Cerebellar nuclear complex (tissue), 1 donor: ENCODE data around the gene SORCS2.

Experiments used
- DNase-seq, 2 experiments: peaks; one replicate each; lab custom pipeline; 2025; lab: John Stamatoyannopoulos, UW

The SORCS2 gene

DNA sequence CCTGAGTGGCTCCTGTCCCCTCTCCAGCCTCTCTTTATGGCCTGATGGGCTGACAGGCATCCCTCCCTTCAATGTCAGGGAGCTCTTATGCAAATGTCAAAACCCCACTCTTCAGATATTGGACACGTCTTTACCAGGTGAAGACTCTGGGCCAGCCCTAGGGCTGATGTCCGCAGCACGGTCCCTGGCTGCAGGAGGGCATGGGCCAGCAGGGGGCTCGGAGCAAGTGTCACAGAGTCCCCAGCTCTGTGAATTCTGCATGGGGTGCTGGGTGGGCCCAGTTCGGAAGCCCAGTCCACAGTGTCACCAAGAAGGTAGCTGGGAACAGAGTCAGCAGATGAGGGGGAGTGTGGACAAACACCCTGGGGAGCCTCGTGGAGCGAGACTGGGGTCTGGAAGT lies 282.0 kb downstream of the SORCS2 start:
- DNase-seq: no peak

- no peak for DNase-seq
These were observed 282.9 kb downstream of the SORCS2 start for GRCh38 chr4:7475207-7475606.

GRCh38 chr4:7476820-7477219 lies 284.5 kb downstream of the SORCS2 start:
- no peak for DNase-seq

- no peak for DNase-seq
These were observed 285.4 kb downstream of the SORCS2 start for GRCh38 chr4:7477695-7478094.

GRCh38 chr4:7478665-7479064 lies 286.3 kb downstream of the SORCS2 start:
- DNase-seq: no peak

DNA sequence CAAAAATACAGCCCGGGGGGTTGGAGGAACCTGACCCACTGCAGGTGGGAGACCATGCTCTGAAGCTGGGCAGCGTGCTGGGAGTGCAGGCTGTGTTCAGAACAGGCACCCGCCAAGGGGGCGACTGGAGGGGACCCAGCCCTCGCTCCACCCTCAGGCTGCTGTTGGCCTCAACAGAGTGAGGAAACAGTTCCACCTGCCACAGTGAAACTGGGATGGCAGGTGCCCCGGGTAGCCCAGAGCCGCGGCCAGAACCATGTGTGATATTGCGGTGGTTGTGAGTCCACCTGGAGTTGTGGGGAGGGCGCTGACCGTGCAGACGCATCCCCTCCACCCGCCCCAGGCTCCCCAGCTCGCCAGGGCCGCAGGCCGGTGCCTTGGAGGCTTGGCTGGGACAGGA lies 288.1 kb downstream of the SORCS2 start:
- no peak for DNase-seq

GRCh38 chr4:7481227-7481626 lies 288.9 kb downstream of the SORCS2 start:
- no peak for DNase-seq

DNA sequence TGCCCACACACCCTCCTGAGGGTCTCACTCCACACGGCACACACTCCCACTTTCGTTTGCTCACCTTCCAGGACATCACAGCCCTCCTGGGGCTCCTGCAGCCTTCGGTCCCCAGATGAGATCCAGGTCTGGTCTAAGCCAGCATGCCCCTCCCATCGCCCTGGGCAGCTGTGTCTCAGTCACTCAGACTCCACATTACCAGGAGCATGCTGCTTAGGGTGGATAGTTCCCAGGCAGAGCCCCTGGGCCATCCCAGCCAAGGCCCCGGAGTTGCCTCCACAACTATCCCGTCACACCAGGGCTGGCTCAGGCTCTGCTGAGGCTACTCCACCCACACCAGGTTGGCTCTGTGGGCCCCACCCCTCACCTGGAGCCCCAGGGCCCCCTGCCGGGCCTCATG lies 292.8 kb downstream of the SORCS2 start:
- DNase-seq: no peak

DNA sequence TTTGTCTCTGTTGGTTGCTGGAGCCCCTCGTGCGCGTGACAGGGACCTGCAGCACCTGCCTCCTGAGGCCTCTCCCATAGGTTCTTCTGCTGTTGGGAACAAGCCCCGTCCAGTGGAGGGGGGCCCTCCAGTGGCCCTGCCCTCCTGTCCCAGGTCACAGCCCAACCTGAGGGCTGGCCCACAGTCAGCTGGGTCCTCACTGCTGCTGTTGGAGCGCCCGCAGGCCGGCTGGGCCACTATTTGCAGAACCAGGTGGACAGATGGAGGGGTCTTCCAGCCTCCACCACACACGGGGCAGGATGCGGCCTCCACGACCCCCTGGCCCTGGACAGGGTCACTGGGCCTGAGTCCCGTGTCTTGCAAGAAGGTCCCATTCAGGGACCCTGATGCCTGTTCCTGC lies 293.8 kb downstream of the SORCS2 start:
- DNase-seq: no peak

GRCh38 chr4:7487502-7487901 lies 295.2 kb downstream of the SORCS2 start:
- no peak for DNase-seq

DNA sequence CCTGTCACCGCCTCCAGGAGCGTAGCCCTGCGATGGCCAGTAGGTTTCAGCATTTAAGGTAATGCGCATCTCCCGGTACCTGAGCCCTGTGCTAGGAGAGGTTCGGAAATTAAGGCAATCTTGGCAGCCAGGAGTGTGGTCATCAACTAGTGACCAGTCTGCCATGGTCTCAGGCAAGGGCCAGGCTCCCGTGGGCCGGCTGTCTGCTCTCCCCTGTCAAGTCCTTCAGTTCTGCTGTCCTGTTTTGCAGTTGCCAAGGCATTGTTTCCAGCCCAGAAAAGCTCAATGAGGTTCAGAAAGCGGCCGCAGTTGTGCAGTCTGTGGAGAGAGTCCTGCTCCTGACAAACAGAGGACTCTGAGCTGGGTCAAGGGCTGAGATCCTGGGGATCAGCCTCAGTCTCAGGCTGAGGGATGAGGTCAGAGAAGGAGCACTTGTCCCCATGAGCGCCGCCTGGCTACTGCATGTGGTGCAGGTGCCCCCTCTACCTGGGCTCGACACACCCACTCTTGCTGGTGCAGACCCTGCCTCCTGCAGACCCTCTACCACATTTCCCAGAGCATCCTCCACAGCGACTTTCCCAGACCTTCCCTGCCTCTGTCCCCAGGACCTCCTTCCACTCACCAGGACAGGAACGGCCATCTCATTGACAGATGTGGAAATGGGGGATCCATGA lies 295.8 kb downstream of the SORCS2 start:
- DNase-seq: no peak

- no peak for DNase-seq
These were observed 299.6 kb downstream of the SORCS2 start for GRCh38 chr4:7491915-7492314.

- DNase-seq: no peak
These were observed 306.3 kb downstream of the SORCS2 start for GRCh38 chr4:7498446-7499200.

DNA sequence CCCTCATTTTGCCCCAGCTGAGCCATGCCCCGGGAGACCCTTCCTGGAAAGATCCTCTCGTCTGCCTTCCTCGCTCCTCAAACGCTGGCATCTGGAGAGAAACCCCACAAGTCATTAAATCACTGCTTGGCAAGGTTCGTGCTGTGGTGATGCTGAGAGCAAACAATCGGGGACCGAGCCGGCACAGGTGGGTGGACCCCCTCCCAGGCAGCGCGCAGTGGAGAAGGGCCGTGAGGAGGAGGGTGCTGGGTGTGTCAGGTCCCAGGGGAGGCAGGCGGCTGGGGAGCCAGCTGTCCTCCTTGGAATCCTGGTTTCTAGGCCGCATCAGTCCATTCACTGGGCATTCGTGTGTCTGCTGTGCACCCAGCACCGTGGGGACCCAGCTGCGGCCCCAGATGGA lies 307.3 kb downstream of the SORCS2 start:
- DNase-seq: no peak

- DNase-seq: no peak
These were observed 308.1 kb downstream of the SORCS2 start for GRCh38 chr4:7500404-7500803.

GRCh38 chr4:7501314-7501713 lies 309.0 kb downstream of the SORCS2 start:
- no peak for DNase-seq

DNA sequence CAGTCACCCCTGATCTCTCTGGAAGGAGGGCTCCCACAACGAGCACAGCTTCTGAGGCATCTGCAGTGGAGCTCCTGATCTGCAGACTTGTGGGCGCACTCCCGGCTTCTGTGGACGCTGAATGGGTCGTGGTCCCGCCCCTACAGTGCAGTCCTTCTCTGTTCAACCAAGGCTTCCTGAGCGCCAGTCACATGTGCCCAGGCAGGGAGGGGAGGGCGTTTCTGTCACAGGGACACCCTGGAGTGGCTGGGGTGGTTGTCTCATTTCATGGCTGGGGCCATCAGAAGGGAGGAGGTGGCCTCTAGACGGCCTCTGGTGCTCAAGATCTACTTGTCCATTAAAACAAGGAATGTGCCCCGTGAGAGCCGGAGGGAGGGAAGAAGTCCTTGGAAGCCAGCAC lies 309.5 kb downstream of the SORCS2 start:
- no peak for DNase-seq

GRCh38 chr4:7503559-7504249 lies 311.4 kb downstream of the SORCS2 start:
- no peak for DNase-seq

DNA sequence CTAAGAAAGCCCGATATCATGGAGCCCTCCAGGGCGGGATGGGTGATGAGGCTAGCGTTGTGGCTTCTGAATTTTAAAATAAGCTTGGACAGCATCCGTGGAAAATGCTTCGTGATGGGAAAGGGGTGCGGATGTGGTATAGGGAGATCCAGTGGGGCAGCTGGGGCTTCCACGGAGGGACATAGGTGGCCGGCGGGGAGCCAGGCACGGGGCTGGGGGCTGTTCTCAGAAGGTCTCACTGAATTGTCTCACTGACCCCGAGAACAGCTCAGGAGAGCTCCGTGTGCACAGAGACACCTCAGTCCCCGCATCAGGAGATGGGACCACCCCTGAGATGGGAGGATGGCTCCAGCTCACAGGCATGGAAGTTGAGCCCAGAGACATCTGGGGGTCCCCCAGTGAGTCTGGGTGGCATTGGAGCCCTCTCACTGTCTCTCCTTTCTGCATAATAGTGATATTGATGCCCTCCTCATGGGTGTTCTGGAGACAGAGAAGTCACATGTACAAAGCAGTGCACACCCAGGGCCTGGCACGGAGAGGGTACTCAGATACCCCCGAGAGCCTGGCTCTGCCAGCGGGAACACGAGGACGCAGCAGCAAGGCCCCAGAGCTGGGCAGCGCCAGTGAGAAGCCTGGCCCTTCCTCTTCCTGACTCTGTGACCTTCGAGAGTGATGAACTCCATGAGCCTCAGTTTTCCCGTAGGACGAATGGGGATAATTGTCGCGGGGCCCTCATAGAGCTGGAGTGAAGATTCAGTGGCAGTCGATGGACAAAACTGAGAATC lies 313.0 kb downstream of the SORCS2 start:
- no peak for DNase-seq

- no peak for DNase-seq
These were observed 313.8 kb downstream of the SORCS2 start for GRCh38 chr4:7506119-7506518.

- DNase-seq: no peak
These were observed 314.2 kb downstream of the SORCS2 start for GRCh38 chr4:7506572-7506971.

DNA sequence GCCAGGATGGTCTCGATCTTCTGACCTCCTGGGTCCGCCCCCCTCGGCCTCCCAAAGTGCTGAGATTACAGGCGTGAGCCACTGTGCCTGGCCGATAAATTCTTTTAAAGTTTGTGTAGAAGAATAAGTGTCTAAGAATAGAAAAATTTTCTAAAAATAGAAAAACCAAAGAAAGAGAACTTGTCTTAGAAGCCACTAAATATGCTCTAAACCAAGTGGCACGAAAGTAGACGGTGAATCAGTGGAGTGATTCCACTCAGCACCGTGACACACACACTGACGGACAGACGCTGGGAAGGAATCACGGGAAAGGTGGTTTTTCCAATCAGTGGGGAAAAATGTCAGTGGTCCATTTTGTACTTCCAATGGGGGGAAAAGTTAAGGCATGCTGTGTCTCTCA lies 315.0 kb downstream of the SORCS2 start:
- DNase-seq: no peak
